B cell (primary cell): ENCODE data around the gene SFXN5.

ENCODE experiments used
- EZH2 ChIP-seq: IDR thresholded peaks from 2 replicates; pipeline ENCODE4 v1.6.1; 2012; ENCODE audit warnings: borderline replicate concordance, low read depth, mild to moderate bottlenecking, moderate library complexity, low read length; ENCODE audit not compliant: insufficient read depth, poor library complexity, severe bottlenecking
- TF ChIP-seq, protein P1 (sequence below): fragments of 200-600 bp; IDR thresholded peaks from one replicate; pipeline ENCODE4 v1.8.0; 2022; ENCODE audit warnings: antibody characterized with exemption, mild to moderate bottlenecking

DNA sequence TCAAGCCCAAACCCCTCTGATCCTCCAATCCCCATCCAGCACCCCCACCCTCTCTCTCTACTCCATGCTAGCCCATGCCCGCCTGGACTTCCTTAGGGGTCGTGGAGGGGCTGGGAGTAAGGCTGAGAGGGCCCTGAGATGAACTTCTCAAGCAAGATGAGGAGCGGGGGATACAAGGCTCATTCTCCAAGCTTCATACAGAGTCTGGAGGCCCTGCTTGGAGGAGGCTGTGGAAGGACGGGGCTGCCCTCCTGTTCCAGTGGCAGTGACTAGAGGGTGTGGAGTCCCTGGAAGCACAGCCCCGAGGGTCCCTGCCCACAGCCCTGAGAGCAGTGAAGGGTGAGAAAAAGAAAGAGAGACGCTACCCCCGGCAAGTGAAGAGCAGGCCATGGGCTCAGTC is 108.6 kb downstream of the SFXN5 start:
- TF ChIP-seq, protein P1, sequence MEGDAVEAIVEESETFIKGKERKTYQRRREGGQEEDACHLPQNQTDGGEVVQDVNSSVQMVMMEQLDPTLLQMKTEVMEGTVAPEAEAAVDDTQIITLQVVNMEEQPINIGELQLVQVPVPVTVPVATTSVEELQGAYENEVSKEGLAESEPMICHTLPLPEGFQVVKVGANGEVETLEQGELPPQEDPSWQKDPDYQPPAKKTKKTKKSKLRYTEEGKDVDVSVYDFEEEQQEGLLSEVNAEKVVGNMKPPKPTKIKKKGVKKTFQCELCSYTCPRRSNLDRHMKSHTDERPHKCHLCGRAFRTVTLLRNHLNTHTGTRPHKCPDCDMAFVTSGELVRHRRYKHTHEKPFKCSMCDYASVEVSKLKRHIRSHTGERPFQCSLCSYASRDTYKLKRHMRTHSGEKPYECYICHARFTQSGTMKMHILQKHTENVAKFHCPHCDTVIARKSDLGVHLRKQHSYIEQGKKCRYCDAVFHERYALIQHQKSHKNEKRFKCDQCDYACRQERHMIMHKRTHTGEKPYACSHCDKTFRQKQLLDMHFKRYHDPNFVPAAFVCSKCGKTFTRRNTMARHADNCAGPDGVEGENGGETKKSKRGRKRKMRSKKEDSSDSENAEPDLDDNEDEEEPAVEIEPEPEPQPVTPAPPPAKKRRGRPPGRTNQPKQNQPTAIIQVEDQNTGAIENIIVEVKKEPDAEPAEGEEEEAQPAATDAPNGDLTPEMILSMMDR, result no peak
- no peak for TF ChIP-seq EZH2
